ENCODE results near the gene HECTD4. TPM values are rescaled to one million over a fixed set of nuclear protein-coding genes. Genes with fewer than 3 reads are reported as not detected.

The HECTD4 gene
- total RNA-seq, 1 experiment from 2014 or later: 51.3 TPM

DNA sequence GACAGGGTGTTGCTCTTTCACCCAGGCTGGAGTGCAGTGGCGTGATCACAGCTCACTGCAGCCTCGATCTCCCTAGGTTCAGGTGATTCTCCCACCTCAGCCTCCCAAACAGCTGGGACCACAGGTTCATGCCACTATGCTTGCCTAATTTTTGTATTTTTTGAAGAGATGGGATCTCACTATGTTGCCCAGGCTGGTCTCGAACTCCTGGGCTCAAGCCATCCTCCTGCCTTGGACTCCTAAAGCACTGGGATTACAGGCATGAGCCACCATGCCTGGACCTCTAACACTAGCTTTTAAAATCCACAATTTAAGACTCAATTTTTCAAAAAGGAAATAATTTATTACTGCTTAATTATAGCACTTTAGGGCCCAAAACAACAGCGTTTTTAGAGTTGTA, 149.0 kb downstream of the HECTD4 start:
- no peaks in the 10 kb centered on the region for H3K4me1 ChIP-seq (ENCODE audit: control insufficient read depth, insufficient read depth, low read length)
- H3K4me3 ChIP-seq (ENCODE audit: low read depth in 2 of 2, low read length in 2 of 2): no peak overlapping the region
- ChIA-PET POLR2A (no interaction called here), CTCF (interaction anchor here (0.7 kb wide), 1 partner anchor 742 kb away, joined by 7 read pairs; no protein-coding TSS in a partner anchor)
- TF ChIP-seq, protein P1, sequence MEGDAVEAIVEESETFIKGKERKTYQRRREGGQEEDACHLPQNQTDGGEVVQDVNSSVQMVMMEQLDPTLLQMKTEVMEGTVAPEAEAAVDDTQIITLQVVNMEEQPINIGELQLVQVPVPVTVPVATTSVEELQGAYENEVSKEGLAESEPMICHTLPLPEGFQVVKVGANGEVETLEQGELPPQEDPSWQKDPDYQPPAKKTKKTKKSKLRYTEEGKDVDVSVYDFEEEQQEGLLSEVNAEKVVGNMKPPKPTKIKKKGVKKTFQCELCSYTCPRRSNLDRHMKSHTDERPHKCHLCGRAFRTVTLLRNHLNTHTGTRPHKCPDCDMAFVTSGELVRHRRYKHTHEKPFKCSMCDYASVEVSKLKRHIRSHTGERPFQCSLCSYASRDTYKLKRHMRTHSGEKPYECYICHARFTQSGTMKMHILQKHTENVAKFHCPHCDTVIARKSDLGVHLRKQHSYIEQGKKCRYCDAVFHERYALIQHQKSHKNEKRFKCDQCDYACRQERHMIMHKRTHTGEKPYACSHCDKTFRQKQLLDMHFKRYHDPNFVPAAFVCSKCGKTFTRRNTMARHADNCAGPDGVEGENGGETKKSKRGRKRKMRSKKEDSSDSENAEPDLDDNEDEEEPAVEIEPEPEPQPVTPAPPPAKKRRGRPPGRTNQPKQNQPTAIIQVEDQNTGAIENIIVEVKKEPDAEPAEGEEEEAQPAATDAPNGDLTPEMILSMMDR (IDR thresholded peaks at IDR 0.05): no peak
- TF ChIP-seq POLR2AphosphoS5 (IDR thresholded peaks at IDR 0.05; ENCODE audit: low read depth, low read length) (no peak), SIN3A (IDR thresholded peaks at IDR 0.05; ENCODE audit: borderline replicate concordance, insufficient read depth, low read depth, low read length) (no peak), TCF7L2 (IDR thresholded peaks at IDR 0.05; ENCODE audit: low read depth, low read length) (no peak)
- TF ChIP-seq, protein P2, sequence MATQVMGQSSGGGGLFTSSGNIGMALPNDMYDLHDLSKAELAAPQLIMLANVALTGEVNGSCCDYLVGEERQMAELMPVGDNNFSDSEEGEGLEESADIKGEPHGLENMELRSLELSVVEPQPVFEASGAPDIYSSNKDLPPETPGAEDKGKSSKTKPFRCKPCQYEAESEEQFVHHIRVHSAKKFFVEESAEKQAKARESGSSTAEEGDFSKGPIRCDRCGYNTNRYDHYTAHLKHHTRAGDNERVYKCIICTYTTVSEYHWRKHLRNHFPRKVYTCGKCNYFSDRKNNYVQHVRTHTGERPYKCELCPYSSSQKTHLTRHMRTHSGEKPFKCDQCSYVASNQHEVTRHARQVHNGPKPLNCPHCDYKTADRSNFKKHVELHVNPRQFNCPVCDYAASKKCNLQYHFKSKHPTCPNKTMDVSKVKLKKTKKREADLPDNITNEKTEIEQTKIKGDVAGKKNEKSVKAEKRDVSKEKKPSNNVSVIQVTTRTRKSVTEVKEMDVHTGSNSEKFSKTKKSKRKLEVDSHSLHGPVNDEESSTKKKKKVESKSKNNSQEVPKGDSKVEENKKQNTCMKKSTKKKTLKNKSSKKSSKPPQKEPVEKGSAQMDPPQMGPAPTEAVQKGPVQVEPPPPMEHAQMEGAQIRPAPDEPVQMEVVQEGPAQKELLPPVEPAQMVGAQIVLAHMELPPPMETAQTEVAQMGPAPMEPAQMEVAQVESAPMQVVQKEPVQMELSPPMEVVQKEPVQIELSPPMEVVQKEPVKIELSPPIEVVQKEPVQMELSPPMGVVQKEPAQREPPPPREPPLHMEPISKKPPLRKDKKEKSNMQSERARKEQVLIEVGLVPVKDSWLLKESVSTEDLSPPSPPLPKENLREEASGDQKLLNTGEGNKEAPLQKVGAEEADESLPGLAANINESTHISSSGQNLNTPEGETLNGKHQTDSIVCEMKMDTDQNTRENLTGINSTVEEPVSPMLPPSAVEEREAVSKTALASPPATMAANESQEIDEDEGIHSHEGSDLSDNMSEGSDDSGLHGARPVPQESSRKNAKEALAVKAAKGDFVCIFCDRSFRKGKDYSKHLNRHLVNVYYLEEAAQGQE (IDR thresholded peaks at IDR 0.05; ENCODE audit: insufficient read depth in 1 of 2, low read depth in 2 of 2, low read length in 1 of 2): no peak
- BruUV-seq (replicated peaks): no TSS peak
- ATAC-seq (no peak), DNase-seq (ENCODE audit: low read depth, low spot score) (no peak)
- H3K27me3 ChIP-seq (ENCODE audit: control insufficient read depth, insufficient read depth, low read length): no peaks in the 10 kb centered on the region
- H3K9me3 ChIP-seq (ENCODE audit: control insufficient read depth, insufficient read depth, low read depth, low read length): no peaks in the 10 kb centered on the region
- in situ Hi-C loops (cut with HindIII; ENCODE audit: low pct_unique_long_range_greater_than_20kb, low sequenced_read_pairs) (no loop called here), intact Hi-C loops (cut with micrococcal nuclease; ENCODE audit: unreplicated experiment) (no loop called here)
- no peak overlapping the region for H3K27ac ChIP-seq (ENCODE audit: low read length)
- peaks cover 13% of the 10 kb centered on the region for H3K36me3 ChIP-seq (ENCODE audit: control insufficient read depth, insufficient read depth, low read length)

DNA sequence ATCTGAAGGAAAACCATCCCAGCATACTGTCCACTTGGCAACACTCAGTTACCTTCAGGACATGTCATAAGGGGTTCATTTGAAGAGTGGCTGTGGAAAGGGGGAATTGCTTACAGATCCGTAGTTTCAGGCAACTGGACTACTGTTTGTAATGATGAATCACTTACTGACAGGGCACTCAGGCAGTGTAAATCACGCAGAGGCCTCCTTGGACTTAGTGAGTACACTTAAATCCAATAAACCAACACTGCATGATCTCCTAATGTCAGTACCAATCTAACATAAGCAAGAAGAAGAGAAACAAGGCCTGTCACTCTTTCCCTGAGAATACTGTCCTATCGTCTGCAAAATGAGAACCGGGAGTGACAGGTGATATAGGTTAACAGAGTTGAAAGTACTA, 152.1 kb downstream of the HECTD4 start:
- BruUV-seq (replicated peaks): no TSS peak
- in situ Hi-C loops (cut with HindIII; ENCODE audit: low pct_unique_long_range_greater_than_20kb, low sequenced_read_pairs): no loop called here
- H3K4me1 ChIP-seq (ENCODE audit: control insufficient read depth, insufficient read depth, low read length): no peaks in the 10 kb centered on the region
- ATAC-seq (no peak), DNase-seq (ENCODE audit: low read depth, low spot score) (no peak)
- H3K4me3 ChIP-seq (ENCODE audit: low read depth in 2 of 2, low read length in 2 of 2): no peak overlapping the region
- CTCF ChIA-PET: no interaction called here
- TF ChIP-seq, protein P1 (IDR thresholded peaks at IDR 0.05): no peak
- no peak for TF ChIP-seq TCF7L2 (IDR thresholded peaks at IDR 0.05; ENCODE audit: low read depth, low read length)
- no peak for TF ChIP-seq POLR2AphosphoS5 (IDR thresholded peaks at IDR 0.05; ENCODE audit: low read depth, low read length)
- no peak for TF ChIP-seq SIN3A (IDR thresholded peaks at IDR 0.05; ENCODE audit: borderline replicate concordance, insufficient read depth, low read depth, low read length)
- TF ChIP-seq, protein P2 (IDR thresholded peaks at IDR 0.05; ENCODE audit: insufficient read depth in 1 of 2, low read depth in 2 of 2, low read length in 1 of 2): no peak
- peaks cover 12% of the 10 kb centered on the region for H3K36me3 ChIP-seq (ENCODE audit: control insufficient read depth, insufficient read depth, low read length)
- no peaks in the 10 kb centered on the region for H3K9me3 ChIP-seq (ENCODE audit: control insufficient read depth, insufficient read depth, low read depth, low read length)
- H3K27me3 ChIP-seq (ENCODE audit: control insufficient read depth, insufficient read depth, low read length): no peaks in the 10 kb centered on the region
- intact Hi-C loops (cut with micrococcal nuclease; ENCODE audit: unreplicated experiment): no loop called here
- POLR2A ChIA-PET: no interaction called here
- H3K27ac ChIP-seq (ENCODE audit: low read length): no peak overlapping the region

All from Panc1 (cell line).